Subcutaneous adipose tissue (tissue), 4 donors: ENCODE measurements around the gene SH3GLB2. TPM values are rescaled to one million over a fixed set of nuclear protein-coding genes. Genes with fewer than 3 reads are reported as not detected.

Experiments used
- total RNA-seq, 4 donors: library from RNA; depleted of rRNA; stranded (reverse); fragments of >200 nt; gene quantifications; one replicate each; pipeline ENCODE4 v1.1.0, GENCODE V29; 2016
- TF ChIP-seq, protein P1 (sequence below): fragments of 450-650 bp; IDR thresholded peaks from one replicate; pipeline ENCODE4 v1.5.1; 2016; ENCODE audit warnings: low read depth, mild to moderate bottlenecking, control low read depth, antibody characterized with exemption, moderate library complexity

The SH3GLB2 gene
- total RNA-seq, 4 donors from 2014 or later, result 24.8 to 74.8 (median 52.5) TPM

DNA sequence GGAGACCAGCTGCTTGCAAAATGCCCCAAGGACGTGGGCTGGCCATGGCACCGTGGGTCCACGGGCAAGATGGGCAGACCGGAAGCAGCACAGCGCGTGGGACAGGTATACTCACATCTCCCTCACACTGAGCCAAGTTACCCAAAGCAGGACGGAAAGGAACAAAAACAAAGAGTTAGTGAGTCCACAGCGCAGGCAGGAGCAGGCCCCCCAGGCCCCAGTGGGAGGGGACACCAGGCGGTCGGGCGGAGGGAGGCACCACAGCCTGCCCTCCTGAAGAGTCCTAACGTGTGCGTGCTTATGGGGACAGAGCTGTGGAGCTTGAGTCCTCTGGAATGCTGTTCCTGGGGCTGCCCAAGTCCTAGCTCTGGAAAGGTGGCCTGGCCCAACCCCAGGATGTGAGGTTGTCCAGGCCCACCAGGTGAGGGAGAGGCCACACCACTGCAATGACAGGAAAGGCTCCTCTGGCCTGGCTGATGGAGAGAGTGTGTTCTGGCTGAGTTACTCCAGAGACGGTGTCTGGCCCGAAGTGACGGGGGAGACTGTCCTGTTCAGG, 15.2 kb downstream of the SH3GLB2 start:
- TF ChIP-seq, protein P1, sequence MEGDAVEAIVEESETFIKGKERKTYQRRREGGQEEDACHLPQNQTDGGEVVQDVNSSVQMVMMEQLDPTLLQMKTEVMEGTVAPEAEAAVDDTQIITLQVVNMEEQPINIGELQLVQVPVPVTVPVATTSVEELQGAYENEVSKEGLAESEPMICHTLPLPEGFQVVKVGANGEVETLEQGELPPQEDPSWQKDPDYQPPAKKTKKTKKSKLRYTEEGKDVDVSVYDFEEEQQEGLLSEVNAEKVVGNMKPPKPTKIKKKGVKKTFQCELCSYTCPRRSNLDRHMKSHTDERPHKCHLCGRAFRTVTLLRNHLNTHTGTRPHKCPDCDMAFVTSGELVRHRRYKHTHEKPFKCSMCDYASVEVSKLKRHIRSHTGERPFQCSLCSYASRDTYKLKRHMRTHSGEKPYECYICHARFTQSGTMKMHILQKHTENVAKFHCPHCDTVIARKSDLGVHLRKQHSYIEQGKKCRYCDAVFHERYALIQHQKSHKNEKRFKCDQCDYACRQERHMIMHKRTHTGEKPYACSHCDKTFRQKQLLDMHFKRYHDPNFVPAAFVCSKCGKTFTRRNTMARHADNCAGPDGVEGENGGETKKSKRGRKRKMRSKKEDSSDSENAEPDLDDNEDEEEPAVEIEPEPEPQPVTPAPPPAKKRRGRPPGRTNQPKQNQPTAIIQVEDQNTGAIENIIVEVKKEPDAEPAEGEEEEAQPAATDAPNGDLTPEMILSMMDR, result no peak

DNA sequence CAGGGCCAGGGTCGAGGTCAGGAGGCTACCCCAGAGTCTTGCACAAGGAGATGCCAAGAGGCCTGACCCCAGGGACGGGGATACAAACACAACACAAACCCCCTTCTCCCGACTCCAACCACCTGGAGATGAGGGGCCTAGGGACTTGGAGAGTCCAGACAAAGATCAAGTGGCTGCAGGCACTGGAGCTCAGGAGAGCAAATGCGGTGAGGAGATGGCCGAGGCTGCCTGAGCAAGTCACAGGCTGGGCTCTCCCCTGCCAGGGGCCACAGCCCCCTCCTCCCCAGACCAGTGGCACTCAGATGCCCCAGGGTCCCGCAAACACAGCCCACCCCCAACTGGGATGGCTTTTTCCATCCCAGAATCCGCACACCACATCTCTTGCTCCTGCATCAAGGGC, 15.8 kb downstream of the SH3GLB2 start:
- TF ChIP-seq, protein P1, result no peak

DNA sequence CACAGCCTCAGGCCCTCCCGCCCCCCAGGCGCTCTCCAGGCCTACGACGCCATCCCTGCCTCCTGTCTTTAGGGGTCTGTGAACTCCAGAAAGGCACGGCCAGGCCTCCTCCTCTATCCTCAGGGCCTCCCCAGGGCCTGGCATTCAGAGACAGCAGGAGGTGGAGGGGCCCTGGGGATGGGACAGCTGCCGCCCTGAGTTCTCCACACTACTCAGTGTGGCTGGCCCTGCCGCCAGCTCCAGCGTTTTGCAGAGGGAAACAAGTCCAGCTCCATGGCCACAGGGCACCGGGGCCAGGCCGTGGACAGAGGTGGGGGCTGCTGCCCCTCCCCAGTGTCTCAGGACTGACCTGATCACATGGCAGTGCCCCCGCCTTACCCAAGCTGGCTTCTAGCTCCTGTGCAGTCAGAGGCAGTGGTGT, 16.4 kb downstream of the SH3GLB2 start:
- TF ChIP-seq, protein P1, result no peak

DNA sequence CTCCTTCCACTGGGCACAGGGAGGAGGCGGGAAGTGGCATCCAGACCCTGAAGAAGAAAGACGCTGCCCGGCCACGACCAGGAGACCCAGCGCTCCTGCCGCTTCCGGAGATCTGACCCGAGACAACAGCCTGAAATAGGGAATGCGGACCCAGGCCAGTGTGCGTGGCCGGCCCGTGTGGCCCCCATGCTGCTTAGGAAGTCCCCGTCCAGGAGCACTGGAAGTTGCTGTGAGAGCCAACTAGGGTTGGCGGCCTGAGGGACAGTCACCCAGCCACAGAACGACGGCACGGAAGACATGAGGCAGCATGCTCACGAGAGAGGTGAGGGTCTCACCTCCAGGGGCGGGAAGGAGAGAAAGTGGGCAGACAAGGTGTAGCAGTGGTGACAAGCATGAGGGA, 17.0 kb downstream of the SH3GLB2 start:
- TF ChIP-seq, protein P1, result no peak

DNA sequence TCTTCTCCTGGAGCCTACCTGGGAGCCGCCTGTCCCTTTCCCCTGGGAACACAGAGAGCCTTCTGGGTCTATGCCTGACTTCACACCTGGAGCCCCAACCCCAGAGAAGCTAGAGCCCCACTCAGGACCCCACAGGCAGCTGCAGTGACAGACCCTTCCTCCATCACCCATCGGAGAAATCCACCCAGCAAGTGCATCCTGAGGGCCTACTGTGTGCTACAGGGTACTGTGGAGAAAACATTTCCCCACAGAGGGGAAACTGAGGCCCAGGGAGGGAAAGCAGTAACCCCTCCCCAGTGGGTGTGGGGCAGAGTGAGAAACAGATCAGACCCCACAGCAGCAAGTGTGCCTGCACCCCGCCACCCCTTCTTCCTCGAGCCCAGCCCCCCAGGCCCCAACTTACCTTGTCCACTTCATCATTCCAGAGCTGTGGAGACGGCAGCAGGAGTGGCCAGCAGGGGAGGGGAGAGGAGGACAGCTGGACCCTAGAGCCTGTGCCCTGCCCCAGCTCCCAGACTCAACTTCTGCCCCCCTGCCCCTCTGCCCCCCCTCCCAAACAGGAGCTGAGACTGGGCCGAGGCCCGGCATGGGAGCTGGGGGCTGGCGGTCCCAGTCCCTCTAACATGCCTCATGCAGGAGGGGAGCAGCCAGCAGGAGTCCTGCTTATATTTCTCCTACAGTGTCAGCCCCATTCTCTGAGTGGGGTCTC, 17.7 kb downstream of the SH3GLB2 start:
- TF ChIP-seq, protein P1, result no peak

DNA sequence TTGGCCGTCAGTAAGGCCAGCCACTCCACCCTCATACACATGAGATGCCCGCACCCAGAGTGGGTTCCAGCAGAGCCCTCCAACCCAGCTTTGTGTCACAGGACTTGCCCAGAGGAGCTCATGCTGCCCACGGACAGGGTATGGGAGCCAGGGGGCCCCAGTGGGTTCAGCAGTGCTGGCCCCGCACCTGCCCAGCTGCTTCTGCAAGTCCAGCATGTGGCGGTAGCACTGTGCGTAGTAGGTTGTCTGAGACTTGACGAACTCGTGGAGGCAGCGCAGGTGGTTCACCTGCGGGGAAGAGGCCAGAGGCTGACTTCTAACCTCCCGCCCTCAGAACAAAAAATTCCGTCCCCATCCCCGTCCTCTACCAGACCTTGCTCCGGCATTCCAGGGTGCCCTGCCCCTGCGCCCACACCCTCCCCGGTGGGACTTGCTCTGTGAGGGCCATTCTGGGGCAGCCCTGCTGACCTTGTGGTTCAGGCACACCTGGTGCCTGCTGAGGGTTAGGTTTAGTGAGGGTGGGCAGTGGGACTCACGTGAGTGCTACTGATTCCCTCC, 18.5 kb downstream of the SH3GLB2 start:
- TF ChIP-seq, protein P1, result no peak

DNA sequence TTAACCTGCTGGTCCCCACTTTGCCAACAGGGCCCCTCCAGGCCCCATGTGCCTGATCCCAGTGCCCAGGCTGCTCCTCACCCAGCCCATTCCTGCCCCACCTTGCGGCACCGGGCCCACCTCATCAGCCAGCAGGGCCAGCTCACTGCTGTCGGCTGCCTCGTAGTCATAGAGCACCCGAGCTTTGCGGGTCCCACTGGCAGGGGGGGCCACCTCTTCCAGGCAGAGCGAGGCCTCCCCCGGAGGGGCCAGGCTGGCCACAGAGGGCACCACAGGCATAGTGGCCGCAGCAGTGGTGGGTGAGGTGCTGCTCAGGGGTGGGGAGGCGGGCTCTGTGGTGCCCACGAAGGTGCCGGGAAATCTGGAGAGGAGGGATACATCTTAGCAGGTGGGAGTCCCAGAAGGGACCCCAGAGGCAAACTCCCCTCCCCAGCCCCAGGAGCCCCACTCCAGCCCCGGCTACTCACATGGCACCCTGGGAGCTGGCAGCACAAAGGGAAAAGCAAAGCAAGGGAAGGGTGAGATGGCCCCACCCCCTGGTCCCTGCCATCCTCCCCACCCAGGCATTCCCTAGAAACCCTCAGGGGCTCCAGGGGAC, 19.0 kb downstream of the SH3GLB2 start:
- TF ChIP-seq, protein P1, result no peak
